Activated naive CD4-positive, alpha-beta T cell treated with anti-CD3 and anti-CD28 coated beads, Interleukin-2, amount 10 ng/mL, durations not matched to agents 7 days and 5 days (primary cell): ENCODE data around the gene MC3R.

Experiments used
- CTCF ChIA-PET: fragments of 350-600 bp; sonication (Branson Sonifier 250); formaldehyde crosslinking; loops from one replicate; lab custom pipeline; 2021; ENCODE audit warnings: antibody characterized with exemption; lab: Charles Lee
- DNase-seq: peaks from one replicate; pipeline ENCODE4 v3.0.0-alpha.2; 2020
- H3K27ac Mint-ChIP-seq: one replicate; pipeline ENCODE4 v1.8.0; 2021; ENCODE audit warnings: mild to moderate bottlenecking, moderate library complexity, mixed read lengths
- H3K27me3 Mint-ChIP-seq: one replicate; pipeline ENCODE4 v1.8.0; 2021; ENCODE audit warnings: mild to moderate bottlenecking, mixed read lengths
- H3K36me3 Mint-ChIP-seq: one replicate; pipeline ENCODE4 v1.8.0; 2021; ENCODE audit warnings: mixed read lengths
- H3K4me1 Mint-ChIP-seq: one replicate; pipeline ENCODE4 v1.8.0; 2021; ENCODE audit warnings: mixed read lengths
- H3K4me3 Mint-ChIP-seq: one replicate; pipeline ENCODE4 v1.8.0; 2021; ENCODE audit warnings: mild to moderate bottlenecking, moderate library complexity, mixed read lengths
- H3K9me3 Mint-ChIP-seq: one replicate; pipeline ENCODE4 v1.8.0; 2021; ENCODE audit warnings: mixed read lengths

The MC3R gene

GRCh38 chr20:56278196-56278595, 29.7 kb downstream of the MC3R start:
- H3K36me3 Mint-ChIP-seq, result no peaks in the 10 kb centered on the region
- CTCF ChIA-PET, result no interaction called here
- H3K27me3 Mint-ChIP-seq, result no peaks in the 10 kb centered on the region
- H3K4me3 Mint-ChIP-seq, result no peak overlapping the region
- no peaks in the 10 kb centered on the region for H3K9me3 Mint-ChIP-seq
- DNase-seq, result no peak
- H3K27ac Mint-ChIP-seq, result no peak overlapping the region
- H3K4me1 Mint-ChIP-seq, result no peaks in the 10 kb centered on the region

DNA sequence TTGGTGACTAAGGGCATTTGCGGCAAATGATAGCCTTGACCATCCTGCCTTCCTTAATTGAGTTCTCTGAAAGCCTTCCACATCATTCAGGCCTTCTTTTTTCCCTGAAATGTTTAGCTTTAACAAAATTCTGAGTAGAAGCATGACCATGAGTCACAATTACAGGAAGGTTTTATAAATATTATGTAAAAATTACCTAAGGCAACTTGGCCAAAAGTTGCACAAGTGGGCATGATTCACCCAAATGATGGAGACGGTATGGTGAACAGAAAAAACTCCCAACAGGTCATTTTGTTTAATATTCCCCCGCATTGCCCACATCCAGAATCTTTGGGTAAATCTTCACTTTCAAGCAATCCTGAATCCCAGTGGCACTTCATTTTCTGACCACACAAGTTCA, 37.0 kb downstream of the MC3R start:
- H3K9me3 Mint-ChIP-seq, result no peaks in the 10 kb centered on the region
- CTCF ChIA-PET, result no interaction called here
- DNase-seq, result no peak
- peaks cover 5% of the 10 kb centered on the region for H3K27me3 Mint-ChIP-seq
- H3K4me1 Mint-ChIP-seq, result no peaks in the 10 kb centered on the region
- H3K4me3 Mint-ChIP-seq, result no peak overlapping the region
- no peak overlapping the region for H3K27ac Mint-ChIP-seq
- no peaks in the 10 kb centered on the region for H3K36me3 Mint-ChIP-seq

- H3K27me3 Mint-ChIP-seq, result peaks cover 5% of the 10 kb centered on the region
- DNase-seq, result no peak
- no peaks in the 10 kb centered on the region for H3K36me3 Mint-ChIP-seq
- no peaks in the 10 kb centered on the region for H3K4me1 Mint-ChIP-seq
- CTCF ChIA-PET, result no interaction called here
- no peak overlapping the region for H3K4me3 Mint-ChIP-seq
- no peaks in the 10 kb centered on the region for H3K9me3 Mint-ChIP-seq
- no peak overlapping the region for H3K27ac Mint-ChIP-seq
Observed at GRCh38 chr20:56289652-56290051, 41.1 kb downstream of the MC3R start.

- Mint-ChIP-seq H3K4me3 (no peak overlapping the region), H3K4me1 (no peaks in the 10 kb centered on the region), H3K36me3 (no peaks in the 10 kb centered on the region), H3K27ac (no peak overlapping the region), H3K9me3 (no peaks in the 10 kb centered on the region), H3K27me3 (peaks cover 3% of the 10 kb centered on the region)
- CTCF ChIA-PET, result interaction anchor here (0.6 kb wide), 1 partner anchor 77 kb away, joined by 3 read pairs; no protein-coding TSS in a partner anchor
- no peak for DNase-seq
Observed at GRCh38 chr20:56299362-56299761, 50.8 kb downstream of the MC3R start.
